Fibroblast of upper back skin (primary cell): ENCODE data around the gene TRMT1L.
"Not testable (repeated sequence)": the region's sequence is repeated elsewhere in the genome, so short reads cannot be mapped to it uniquely, and the experiment has no call there.

Experiments used
- DNase-seq: peaks from one replicate; pipeline ENCODE4 v3.0.0-alpha.2; 2013

Gene TRMT1L, protein sequence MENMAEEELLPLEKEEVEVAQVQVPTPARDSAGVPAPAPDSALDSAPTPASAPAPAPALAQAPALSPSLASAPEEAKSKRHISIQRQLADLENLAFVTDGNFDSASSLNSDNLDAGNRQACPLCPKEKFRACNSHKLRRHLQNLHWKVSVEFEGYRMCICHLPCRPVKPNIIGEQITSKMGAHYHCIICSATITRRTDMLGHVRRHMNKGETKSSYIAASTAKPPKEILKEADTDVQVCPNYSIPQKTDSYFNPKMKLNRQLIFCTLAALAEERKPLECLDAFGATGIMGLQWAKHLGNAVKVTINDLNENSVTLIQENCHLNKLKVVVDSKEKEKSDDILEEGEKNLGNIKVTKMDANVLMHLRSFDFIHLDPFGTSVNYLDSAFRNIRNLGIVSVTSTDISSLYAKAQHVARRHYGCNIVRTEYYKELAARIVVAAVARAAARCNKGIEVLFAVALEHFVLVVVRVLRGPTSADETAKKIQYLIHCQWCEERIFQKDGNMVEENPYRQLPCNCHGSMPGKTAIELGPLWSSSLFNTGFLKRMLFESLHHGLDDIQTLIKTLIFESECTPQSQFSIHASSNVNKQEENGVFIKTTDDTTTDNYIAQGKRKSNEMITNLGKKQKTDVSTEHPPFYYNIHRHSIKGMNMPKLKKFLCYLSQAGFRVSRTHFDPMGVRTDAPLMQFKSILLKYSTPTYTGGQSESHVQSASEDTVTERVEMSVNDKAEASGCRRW

DNA sequence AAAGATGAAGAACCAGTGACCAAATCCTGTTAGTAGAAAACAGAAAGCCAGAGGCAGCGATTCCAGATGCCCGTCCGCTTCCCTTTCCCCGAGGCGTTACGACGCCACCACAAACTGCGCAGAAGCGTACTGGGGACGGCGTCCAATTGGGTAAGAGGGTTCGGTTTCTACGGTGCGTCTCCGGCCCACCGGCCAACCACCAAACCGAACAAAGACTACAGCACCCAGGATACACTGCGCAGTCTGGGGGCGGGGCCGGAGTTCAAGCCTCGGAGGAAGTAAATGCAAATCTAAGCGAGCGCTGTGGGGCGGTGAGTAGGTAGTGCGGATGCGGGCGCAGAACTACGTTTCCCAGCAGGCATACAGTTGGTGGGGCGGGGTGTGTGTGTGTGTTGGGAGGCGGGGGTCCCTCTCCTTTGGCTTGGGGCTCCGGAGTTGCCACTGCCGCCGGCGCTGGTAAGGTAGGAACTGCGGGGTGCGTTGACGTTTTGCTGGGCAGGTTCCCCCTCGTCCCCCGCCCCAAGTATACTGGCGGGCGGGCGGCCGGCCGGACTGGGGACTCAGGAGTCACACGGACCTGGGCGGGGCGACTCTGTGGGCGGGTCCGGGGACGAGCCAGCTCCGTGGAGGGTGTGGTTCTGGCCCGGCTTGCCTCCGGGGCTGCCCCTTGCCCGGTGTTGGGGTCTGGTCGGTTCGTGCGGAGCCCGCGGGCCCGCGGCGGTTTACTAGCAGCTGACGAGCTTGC is at the start of gene TRMT1L, which contains the start of gene SWT1:
Gene TRMT1L (minus strand): TSS at position 100 of the 745 bp plus-strand sequence. CDS start 241 bp downstream, outside the sequence.
Gene SWT1 (plus strand): TSS at position 314 of the 745 bp plus-strand sequence. CDS start 3,675 bp downstream, outside the sequence.
- peak; percentile 99 for DNase-seq

DNA sequence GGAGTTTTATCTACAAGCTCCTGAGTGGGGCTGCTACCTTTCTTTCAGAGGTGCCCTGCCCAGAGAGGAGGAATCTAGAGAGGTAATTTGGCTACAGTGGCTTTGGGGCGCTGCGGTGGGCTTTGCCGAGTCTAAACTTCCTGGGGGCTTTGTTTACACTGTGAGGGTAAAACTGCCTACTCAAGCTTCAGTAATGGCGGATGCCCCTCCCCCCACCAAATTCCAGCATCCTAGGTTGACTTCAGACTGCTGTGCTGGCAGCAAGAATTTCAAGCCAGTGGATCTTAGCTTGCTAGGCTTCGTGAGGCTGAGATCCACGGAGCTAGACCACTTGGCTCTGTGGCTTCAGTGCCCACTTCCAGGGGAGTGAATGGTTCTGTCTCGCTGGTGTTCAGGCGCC is 44.1 kb upstream of the TRMT1L start:
- DNase-seq: no peak

DNA sequence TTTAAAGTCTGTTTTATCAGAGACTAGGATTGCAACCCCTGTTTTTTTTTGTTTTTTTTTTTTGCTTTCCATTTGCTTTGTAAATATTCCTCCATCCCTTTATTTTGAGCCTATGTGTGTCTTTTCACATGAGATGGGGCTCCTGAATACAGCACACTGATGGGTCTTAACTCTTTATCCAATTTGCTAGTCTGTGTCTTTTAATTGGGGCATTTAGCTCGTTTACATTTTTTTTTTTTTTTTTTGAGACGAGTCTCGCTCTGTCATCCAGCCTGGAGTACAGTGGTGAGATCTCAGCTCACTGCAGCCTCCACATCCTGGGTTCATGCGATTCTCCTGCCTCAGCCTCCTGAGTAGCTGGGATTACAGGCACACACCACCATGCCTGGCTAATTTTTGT is 42.0 kb upstream of the TRMT1L start:
- not testable (repeated sequence) for DNase-seq

DNA sequence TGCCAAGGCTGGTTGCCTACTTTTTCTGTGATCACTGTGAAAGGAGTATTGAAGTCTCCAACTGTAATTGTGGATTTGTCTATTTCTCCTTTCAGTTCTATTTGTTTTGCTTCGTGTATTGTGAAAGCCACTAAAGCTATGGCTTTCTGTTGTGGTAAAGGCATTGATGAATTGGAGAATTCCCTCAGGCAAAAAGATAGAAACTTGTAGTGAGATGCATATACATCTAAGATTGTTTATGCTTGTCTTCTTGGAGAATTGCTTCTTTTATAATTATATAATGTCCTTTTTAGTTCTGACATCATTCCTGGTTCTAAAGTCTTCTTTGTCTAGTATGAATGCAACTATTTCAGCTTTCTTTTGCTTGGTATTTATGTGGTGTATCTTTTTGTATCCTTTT is 37.0 kb upstream of the TRMT1L start:
- no peak for DNase-seq

DNA sequence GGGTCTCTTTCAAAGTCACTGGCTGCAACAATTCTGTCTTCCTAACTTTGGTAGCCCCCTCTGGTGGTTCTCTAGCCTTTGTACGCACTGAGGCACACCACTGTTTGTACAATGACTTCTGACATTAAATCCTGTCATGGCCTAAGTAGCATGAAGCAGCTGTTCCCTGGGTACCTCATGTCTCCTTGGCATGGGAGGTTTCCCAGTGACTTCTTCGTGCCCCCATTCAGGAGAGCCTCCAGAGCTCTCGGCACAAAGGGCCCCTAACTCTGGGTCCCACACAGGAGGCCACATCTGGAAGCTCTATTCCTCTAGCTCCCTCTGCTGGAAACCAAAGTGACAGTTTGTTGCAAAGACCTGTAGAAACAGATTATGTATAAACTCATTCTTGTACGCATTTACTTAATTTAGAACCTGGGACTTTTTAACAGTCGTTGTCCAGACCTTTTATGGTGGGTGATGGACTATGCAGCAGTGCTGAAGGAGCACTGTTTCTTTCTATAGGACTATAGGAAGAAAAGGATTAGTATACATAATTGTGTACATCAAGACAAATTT is 13.6 kb upstream of the TRMT1L start:
- peak; percentile 62 for DNase-seq

DNA sequence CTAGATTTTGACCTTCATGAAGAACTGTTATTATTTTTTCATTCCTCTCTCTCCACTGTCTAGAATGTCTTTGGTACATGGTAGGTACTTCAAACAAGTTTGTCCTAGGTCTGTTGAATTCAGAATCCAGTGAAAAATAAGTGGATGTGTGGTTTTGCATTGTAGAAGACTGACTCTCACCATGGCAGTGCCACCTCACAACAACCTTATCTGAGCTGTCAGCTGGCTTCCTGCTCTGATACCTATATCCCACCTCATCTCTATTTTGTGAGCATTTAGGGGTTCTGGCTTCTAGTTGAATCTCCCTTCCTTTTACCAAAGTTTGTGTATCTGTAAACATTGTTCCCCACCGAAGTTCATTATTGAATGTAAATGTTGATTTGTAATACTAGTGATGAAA is 9.4 kb upstream of the TRMT1L start:
- no peak for DNase-seq

DNA sequence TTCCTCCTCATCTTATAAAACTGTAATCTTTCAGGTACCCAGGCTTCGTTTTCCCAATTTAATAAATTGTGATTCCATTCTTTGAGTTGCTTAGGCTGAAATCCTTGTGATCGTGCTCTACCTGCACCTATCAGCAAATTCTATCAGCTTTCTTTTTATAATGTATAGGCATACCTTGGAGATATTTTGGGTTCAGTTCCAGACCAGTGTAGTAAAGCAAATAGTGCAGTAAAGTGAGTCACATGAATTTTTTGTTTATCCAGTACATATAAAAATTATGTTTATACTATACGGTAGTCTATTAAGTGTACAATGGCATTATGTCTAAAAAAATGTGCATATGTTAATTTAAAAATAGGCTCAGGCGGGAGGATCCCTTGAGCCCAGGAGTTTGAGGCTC is 5.7 kb upstream of the TRMT1L start:
- DNase-seq: no peak

DNA sequence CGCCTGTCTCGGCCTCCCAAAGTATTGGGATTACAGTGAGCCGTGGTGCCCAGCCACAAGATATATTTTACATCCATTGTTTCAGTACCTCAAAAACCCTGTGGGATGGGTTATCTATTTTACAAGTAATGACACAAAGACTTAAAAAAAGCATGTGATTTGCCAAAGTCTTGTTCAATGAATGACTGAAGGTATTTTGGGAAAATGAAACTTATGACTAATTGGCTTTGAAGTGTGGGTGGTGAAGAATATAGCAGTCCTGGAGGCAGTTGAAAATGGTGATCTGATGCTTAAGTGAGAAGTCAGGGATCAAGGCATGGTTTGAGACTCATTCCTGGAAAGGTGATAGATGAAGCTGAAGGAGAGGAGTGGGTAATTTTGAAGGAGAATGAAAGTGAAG is 3.2 kb upstream of the TRMT1L start:
- no peak for DNase-seq

DNA sequence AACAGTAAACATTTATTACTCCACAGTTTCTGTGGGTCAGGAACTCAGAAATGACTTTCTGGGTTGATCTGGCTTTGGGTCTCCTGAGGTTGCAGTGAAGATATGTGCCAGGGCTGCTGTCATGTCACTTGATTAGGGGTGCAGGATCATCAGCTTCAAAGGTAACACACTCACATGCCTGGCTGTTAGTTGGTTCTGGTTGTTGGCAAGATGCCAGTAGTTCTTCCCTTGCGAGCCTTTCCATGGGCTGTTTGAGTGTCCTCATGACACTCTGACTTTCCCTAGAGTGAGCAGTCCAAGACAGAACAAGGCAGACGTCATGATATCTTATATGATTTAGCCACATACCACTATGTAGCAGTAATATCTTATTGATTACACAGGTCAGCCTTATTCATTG is 2.0 kb upstream of the TRMT1L start:
- DNase-seq: no peak

DNA sequence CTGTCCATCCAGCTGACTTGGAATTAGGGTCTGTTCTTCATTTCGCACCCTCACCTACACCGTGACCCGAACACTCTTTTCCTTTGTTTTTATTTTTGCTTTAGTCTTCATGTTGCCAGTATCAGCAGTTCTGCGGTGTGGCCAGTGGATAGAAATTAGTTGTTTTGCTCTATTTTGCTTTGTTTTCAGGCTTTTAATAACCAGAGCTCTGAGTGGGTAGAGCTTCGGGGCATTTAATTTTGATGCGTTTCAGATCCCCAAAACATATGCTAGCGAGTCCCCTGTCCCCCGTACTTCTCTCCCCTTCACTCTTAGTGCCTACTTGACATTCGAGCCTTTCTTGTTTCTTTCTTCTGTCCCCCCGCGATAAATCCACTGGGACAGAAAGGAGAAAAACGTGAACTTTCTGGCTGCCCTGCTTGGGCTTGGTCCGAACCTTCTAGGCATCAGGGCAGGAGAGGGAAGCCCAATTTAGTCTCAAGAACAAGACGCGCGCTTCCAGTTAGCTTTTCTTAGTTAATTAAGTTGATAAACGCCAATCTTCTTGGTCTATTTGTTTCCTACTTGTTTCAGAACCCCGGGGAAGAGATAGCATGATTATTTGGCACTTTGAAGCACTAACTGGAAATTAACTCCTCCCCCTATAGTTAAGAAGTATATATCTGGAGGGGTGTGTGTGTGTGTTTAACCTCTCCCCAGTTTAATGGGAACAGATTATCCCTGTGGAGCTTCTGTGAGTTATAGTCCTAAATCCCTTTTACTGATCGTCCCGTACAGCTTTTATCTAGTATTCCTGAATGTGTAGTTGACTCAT is 1.1 kb upstream of the TRMT1L start:
- DNase-seq: no peak

DNA sequence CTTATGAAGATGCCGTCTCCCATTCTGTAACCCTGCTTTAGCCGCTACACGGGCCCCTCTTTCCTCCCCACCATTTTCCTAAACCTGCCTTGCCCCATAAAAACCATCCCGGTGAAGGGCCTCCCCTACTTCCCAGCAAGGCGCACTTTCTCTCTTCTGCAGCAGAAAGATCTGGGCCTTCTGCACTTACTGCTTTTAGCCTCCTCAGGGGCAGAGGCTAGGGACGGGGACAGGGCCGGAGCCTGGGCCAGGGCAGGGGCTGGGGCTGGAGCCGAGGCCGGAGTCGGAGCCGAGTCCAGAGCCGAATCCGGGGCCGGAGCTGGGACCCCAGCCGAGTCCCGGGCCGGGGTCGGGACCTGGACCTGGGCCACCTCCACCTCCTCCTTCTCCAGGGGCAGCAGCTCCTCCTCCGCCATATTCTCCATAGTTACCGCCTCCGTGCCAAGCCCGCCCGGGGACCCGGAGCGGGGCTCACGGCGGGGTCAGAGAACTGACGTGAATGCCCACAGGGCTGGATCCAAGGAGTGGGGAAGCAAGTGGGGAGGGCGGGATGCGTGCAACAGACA is 382 bp downstream of the TRMT1L start:
- DNase-seq: no peak

DNA sequence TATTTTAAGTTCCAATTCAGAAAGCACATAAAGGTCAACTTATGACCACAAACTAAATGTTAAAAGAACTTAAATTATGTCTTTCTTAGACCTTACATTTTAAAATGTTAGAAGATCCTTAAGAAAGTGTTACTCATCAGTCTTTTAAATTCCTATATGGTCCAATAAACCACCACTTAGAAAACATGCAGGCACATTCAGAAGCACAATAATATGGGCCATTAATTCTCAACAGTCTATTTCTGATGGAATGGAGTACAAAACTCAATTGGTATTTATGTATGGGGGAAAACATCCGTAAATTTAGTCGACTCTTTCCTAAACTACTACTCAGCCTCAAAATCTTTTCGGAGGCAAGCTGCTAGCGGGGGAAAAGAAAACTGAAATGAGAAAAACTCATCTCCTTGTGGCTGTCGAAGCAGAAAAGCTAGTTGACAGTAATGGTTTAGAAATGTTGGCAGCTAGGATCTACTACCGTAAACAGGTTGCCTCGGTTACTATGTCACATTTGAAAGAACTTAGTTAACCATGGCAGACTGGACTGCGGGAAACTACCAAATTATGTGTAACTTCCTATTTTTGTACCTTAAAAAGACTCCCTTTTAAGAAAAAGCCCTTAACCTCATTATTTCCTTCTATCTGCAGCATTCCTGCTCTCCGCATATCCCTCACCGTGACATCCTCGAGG is 1.0 kb downstream of the TRMT1L start:
- peak; percentile 17 for DNase-seq

DNA sequence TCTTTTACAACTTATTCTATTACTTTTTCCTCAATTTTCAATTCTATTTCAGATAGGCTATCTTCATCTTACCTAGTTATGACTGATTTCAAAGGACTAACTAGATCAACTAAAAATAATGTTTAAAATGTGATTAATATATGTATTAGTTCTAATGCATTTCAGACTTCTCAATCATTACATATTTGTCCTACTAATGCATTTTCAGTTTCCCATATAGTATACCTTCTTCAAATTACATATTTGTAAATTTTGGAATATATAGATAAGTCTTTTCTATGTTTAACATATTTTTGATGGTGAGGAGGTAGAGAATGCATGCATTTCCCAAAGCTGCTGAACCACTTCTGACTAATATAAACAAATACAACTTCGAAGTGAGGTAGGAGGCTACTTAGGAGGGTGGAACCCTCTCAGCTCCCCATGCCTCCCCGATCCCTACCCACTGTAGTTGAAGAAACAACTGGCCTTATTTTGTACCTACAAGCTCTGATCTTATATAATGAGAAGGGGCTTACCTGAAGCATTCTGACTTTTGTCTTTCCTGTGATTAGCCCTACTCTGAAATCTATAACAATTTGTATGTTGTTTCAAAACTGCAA is 1.7 kb downstream of the TRMT1L start:
- no peak for DNase-seq

DNA sequence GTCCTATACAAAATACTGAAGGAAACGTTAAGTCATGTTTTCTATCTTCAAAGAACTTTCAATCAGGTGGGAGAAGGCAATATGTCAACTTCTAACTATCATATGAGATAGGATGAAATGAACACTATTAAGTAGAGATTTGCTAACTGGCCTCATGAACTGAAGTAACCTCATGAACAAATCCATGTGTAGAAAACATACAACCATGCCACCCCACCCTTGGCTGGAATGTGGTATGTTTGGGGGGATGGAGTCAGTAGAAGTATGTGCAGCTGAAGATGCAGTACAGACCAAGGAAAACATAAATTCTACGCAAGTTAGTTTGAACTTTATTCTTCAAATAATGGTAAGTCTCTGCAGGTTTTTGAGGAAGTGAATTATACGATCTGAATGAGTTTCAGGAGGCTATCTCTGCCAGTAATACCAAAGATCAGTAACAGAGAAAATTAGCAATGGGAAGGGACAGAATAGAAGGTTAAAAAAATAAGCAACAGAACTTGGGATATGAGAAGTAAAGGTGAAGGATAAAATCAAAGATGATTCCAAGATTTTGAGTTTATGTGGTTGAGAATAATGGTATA is 4.5 kb downstream of the TRMT1L start:
- peak; percentile 43 for DNase-seq

DNA sequence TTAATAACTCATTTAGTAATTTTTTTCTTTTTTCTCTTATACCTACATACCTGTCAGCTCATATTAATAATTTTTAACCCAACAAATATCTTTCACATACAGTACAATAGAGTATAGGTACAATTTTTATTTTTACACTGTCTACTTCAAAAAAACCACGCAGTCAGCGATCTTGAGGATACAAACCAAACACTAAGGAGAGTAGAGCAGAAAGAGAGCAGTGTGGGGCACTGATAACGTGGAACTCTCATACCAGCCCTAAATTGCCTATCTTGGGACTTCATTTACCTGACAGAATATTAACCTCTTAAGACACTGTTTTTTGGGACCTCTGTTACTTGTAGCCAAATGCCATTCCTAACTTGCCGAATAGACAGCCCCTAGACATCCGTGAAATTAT is 5.5 kb downstream of the TRMT1L start:
- no peak for DNase-seq

DNA sequence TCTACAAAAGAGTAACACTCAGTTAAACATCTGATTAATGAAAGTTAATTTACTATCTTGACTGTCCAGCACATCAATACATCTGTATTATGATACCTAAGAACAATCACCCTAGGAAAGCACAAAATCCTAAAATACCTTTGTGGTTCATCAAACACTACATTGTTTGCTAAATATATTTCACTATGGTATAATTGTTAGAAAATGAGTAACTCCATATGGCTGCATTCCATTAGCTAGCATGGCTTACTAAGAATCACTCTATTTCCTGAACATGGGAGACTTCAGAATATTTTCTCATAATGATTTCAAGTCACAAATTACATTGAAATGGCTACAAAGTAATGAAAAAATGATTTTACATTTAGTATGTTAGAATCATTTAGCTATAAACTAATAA is 12.5 kb downstream of the TRMT1L start:
- peak; percentile 67 for DNase-seq

DNA sequence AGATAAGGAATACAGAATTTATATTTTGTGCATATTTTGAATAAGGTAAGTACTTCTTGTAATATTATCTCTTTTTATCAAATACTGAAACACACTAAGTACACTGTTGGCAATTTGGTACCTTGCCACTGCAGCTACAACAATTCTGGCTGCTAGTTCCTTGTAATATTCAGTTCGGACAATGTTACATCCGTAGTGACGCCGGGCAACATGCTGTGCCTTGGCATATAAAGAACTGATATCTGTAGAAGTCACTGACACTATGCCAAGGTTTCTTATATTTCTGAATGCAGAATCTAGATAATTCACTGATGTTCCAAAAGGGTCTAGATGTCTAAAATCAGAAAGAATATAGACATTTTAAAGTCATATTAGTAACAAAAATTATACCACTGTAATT is 17.5 kb downstream of the TRMT1L start:
- DNase-seq: no peak

DNA sequence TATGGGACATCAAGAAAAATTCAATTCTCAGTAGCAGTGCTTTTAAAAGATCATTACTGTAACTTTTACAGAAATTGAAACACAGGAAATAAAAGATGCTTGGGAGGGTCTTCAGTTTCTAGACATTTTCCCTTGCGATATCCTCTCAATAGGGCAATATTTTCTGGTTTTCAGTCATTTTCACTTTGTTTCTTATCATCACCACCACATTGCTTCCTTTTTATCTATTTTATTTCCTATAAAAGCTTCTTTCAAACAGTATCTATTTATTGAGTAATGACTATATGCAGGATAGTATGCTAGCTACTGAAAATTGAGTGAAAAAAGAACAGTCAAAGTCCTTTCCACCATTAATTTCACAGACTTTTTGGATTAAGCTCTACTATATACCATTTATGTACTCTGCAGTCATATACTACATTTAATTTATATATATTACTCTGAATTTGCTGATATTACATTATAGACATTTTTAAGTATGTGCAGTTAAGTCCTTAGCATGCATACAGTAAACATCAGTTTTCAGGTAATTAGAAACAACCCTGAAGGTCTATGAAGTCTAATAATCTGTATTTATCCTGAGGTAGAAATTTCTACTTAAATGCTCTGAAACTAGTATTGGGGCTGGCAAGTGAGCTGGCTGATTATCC is 18.7 kb downstream of the TRMT1L start:
- DNase-seq: no peak

DNA sequence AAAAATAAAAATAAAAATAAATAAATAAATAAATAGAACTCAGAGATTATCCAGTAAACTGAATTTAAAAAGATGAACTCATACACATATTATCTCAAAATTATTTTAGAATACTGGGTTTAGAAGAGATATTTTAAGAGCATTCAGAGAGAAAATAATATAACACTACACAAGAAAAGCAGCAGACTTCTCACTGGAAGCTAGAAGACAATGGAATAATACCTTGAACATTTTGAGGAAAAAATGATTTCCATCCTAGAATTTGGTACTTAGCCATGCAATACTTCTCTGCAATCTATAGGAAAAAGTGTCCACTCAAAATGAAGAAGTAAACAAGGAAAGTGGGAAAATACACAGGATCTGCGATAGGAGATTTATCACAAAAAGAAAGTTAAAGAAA is 24.2 kb downstream of the TRMT1L start:
- no peak for DNase-seq

DNA sequence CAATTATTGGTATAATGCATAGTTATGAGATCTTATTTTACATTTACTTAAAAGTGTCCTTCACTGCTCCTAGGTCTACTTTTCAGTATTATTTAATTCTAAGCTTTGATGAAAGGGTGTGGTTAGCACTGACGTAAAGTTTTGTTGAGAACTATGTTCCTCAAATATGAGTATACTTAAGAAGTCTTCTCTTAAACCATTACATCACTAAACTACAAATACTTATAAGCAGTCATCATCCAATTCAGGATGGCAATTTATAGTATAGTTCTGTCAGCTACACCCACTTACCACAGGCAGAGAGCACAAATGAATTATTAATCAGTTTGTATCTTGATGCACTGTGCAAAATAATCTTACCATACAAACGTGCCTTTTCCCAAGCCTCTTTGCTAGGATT is 27.0 kb downstream of the TRMT1L start:
- no peak for DNase-seq
